ENCODE measurements around the gene DDX39B. TPM values are rescaled to one million over a fixed set of nuclear protein-coding genes. Genes with fewer than 3 reads are reported as not detected.

The DDX39B gene
- total and polyA plus RNA-seq, 2 of the 8 experiments (the other 6 are each of a cell fraction or from before 2014, with no cell fraction given) = 780 to 1,164 TPM

DNA sequence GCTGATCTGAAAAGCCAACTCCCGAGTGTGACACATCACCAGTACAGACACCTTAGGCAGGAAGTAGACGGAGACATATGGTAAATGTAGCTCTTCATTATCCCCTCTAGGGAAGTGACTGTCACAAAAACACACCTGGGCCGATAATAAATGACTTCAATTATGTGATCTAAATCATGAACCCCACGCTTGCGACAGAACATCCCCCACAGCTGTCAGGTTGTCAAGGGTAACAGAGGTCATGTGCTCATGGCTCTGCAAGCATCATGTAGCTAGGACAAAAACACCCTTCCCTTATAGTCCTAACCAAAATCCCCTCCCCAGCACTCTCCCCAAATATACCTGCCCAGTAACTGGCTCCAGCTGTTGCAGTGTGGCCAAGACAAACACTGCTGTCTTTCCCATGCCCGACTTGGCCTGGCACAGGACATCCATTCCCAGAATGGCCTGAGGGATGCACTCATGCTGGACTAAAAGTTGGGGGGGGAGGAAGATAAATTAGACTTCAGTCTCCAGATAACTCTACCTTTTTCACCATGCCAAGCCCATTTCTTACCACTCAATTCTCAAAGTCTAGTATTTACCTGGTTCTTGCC, 2.9 kb downstream of the DDX39B start:
- H4K5ac ChIP-seq (ENCODE audit: insufficient read length, low read depth, low read length) = no peak overlapping the region
- no peak overlapping the region for H2AFZ ChIP-seq (ENCODE audit: low read length)
- ChIA-PET CTCF (ENCODE audit: partially characterized antibody) (interaction anchor here (0.9 to 24.7 kb wide), 5 partner anchors 9 to 125 kb away, joined by 3 to 613 read pairs (median 4); partner anchors contain the start of gene NCR3), POLR2A (ENCODE audit: partially characterized antibody) (interaction anchor here (1.0 to 18.4 kb wide), 18 partner anchors 4 to 164 kb away, joined by 3 to 428 read pairs (median 4); partner anchors contain the start of genes ABHD16A, ATP6V1G2, C6orf47 and CSNK2B)
- TF ChIP-seq SUZ12 (IDR thresholded peaks at IDR 0.05; ENCODE audit: low read length) = no peak
- peak in 1 of 2 experiments; percentile 21; a peak in 1 of 3 replicates for TF ChIP-seq POLR2A (IDR thresholded peaks at IDR 0.05; ENCODE audit: control extremely low read depth in 1 of 2, low read depth in 2 of 2, low read length in 2 of 2)
- TF ChIP-seq RBBP5 (IDR thresholded peaks at IDR 0.05; ENCODE audit: borderline replicate concordance, low read depth, low read length) = no peak
- no peak for TF ChIP-seq SP2 (IDR thresholded peaks at IDR 0.05; ENCODE audit: low read length)
- no peak for TF ChIP-seq ATF2 (IDR thresholded peaks at IDR 0.05; ENCODE audit: low read length)
- H4K8ac ChIP-seq (ENCODE audit: extremely low read depth, insufficient read depth, low read length) = no peak overlapping the region
- no peak overlapping the region for H2AK5ac ChIP-seq (ENCODE audit: low read depth, low read length)
- peaks cover 5% of the 10 kb centered on the region for H3K23me2 ChIP-seq (ENCODE audit: low read depth, low read length)
- no peak overlapping the region; a peak in 1 of 7 replicates for H3K9ac ChIP-seq (replicated peaks in 1 of 4; ENCODE audit: extremely low read depth in 1 of 4, low read depth in 3 of 4, low read length in 3 of 4)
- H2BK120ac ChIP-seq (replicated peaks; ENCODE audit: low read depth, low read length) = no peak overlapping the region
- H3K14ac ChIP-seq (ENCODE audit: insufficient read length) = no peak overlapping the region
- DNase-seq (ENCODE audit: low read depth in 1 of 2, low spot score in 2 of 2) = no peak
- no peak overlapping the region for H2BK5ac ChIP-seq (ENCODE audit: low read depth, low read length)
- WGBS, 2 experiments (ENCODE audit: extremely low coverage in 1 of 2, insufficient coverage in 1 of 2, insufficient read length in 1 of 2, insufficient replicate concordance in 2 of 2, low coverage in 1 of 2, low lambda C conversion rate in 2 of 2, missing lambda C conversion rate in 1 of 2) = 90% methylated on average over 6 of the region's 6 CpGs; no CpG with 5 or more reads in 1 of the 2 experiments
- no peak overlapping the region for H3K4ac ChIP-seq (replicated peaks; ENCODE audit: insufficient read length, low read depth, low read length)
- H3K18ac ChIP-seq (ENCODE audit: extremely low read depth, low read length) = no peak overlapping the region
- H4K91ac ChIP-seq (replicated peaks; ENCODE audit: insufficient read length, low read length) = no peak overlapping the region
- no peaks in the 10 kb centered on the region for H3K9me3 ChIP-seq (ENCODE audit: insufficient read depth in 2 of 2, low read depth in 1 of 2, low read length in 1 of 2)
- no peak overlapping the region for H2BK12ac ChIP-seq (ENCODE audit: low read depth, low read length)
- H3K36me3 ChIP-seq (ENCODE audit: control insufficient read depth in 2 of 4, insufficient read depth in 4 of 4, low read length in 3 of 4) = peaks cover 50 to 67% (median 62%) of the 10 kb centered on the region in 4 experiments
- H3K27me3 ChIP-seq (replicated peaks in 1 of 4; ENCODE audit: control insufficient read depth in 3 of 4, extremely low read depth in 1 of 4, insufficient read depth in 3 of 4, low read length in 3 of 4) = no peaks in the 10 kb centered on the region
- H2BK20ac ChIP-seq (ENCODE audit: low read length) = no peak overlapping the region
- no peak overlapping the region for H3K27ac ChIP-seq (ENCODE audit: low read depth, low read length)
- H3K56ac ChIP-seq (replicated peaks; ENCODE audit: insufficient read length, low read depth, low read length) = no peak overlapping the region
- peak overlapping the region; percentile 71 to 86; a peak in 3 of 4 replicates for H3K4me2 ChIP-seq (ENCODE audit: insufficient read depth in 1 of 2, low read depth in 2 of 2, low read length in 2 of 2)
- FAIRE-seq = no peak
- no peak overlapping the region for H2BK15ac ChIP-seq (ENCODE audit: low read length)
- peaks cover 37 to 39% of the 10 kb centered on the region in 2 experiments for H4K20me1 ChIP-seq (replicated peaks in 1 of 2; ENCODE audit: control insufficient read depth in 1 of 2, insufficient read depth in 2 of 2, low read length in 2 of 2)
- no peak overlapping the region for H3K23ac ChIP-seq (ENCODE audit: insufficient read length)
- peak overlapping the region in 2 of 4 experiments; percentile 75 to 95; a peak in 2 of 8 replicates for H3K4me3 ChIP-seq (ENCODE audit: extremely low read depth in 1 of 4, insufficient read depth in 2 of 4, low read depth in 3 of 4, low read length in 4 of 4)
- peaks cover 8% of the 10 kb centered on the region; the same call in 1 of the 2 replicates for H3K79me1 ChIP-seq (ENCODE audit: low read depth, low read length)
- H3K79me2 ChIP-seq (ENCODE audit: control insufficient read depth in 1 of 2, insufficient read depth in 2 of 2, low read length in 2 of 2) = peaks cover 34 to 75% of the 10 kb centered on the region in 2 experiments
- peaks cover 2 to 13% (median 7%) of the 10 kb centered on the region in 4 experiments; a peak in 5 of 7 replicates for H3K4me1 ChIP-seq (replicated peaks in 1 of 4; ENCODE audit: control insufficient read depth in 3 of 4, insufficient read depth in 4 of 4, low read length in 3 of 4)

Data from H1 (cell line).